ENCODE measurements around the gene ACIN1.
A peak's percentile ranks its signal among the peaks of the same experiment; 100 is the strongest.

GRCh38 chr14:23042162-23042965, 52.6 kb downstream of the ACIN1 start, which contains the start of gene PSMB11:
- no peak for TF ChIP-seq POLR2AphosphoS5 (IDR thresholded peaks at IDR 0.05; ENCODE audit: low read depth, low read length)
- no peak for TF ChIP-seq USF2 (IDR thresholded peaks at IDR 0.05; ENCODE audit: low read length)
- TF ChIP-seq RBBP5 (IDR thresholded peaks at IDR 0.05; ENCODE audit: borderline replicate concordance, low read depth, low read length), result no peak
- TF ChIP-seq CTCF (IDR thresholded peaks at IDR 0.05; ENCODE audit: control extremely low read depth in 1 of 3, insufficient read depth in 1 of 3, low read depth in 1 of 3, low read length in 3 of 3), result peak in 2 of 3 experiments; percentile 5 to 20; a peak in 2 of 4 replicates
- TF ChIP-seq ATF3 (IDR thresholded peaks at IDR 0.05; ENCODE audit: insufficient read depth, low read depth, low read length), result no peak
- TF ChIP-seq SP2 (IDR thresholded peaks at IDR 0.05; ENCODE audit: low read length), result no peak
